Tibial nerve (tissue), 4 donors: ENCODE measurements around the gene AKAP6.

Experiments
- EP300 ChIP-seq, 2 donors: sonication (generic); formaldehyde crosslinking; IDR thresholded peaks; one replicate each; pipeline ENCODE4 v1.6.1; 2017; ENCODE audit warnings: antibody characterized with exemption in 2 of 2, mild to moderate bottlenecking in 1 of 2
- POLR2A ChIP-seq, 2 donors: fragments of 450-650 bp; IDR thresholded peaks; one replicate each; pipeline ENCODE4 v1.6.1; 2017; ENCODE audit warnings: antibody characterized with exemption in 2 of 2, mild to moderate bottlenecking in 2 of 2, moderate library complexity in 2 of 2
- TF ChIP-seq, protein P1 (sequence below), 5 experiments: fragments of 200-600 bp in 3 of 5; fragments of 450-650 bp in 2 of 5; sonication (generic) in 3 of 5; IDR thresholded peaks; one replicate each; pipeline ENCODE4 v1.5.1; 2016 to 2019; ENCODE audit warnings: antibody characterized with exemption in 5 of 5, mild to moderate bottlenecking in 3 of 5, moderate library complexity in 2 of 5

DNA sequence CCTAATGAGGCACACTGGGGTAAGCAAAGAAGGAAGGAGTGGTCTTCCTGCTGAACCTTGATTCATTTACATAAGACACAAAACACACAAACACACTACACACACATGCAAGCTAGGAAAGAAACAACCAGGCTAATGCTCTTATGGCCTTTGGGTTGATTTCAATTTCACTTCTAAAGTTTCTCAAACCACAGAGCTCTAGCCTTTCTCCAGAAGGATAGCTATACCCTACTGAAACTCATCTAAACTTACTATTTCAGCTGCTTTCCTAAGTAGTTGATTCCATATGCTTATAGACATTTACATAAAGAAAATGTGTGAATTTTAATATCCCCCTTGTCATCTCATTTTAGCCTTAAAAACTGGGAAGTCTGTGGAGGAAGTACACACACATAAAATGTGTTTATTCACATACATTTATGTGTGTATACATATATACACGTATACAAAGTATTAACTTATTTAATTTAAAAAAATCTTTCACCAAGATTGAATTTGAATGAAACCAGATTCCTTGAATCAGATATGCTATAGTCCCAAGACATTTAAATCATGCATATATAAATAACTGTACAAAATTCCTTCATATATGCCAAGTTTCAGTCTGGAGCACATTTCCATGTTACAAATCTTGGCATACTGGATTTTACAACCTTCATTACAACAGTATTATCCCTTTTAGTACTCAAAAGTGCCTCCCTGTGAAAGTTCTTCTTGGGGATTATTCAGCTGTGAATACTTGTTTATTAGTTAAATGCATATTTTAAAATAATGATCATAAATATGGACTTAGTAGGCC is 377.8 kb downstream of the AKAP6 start:
- TF ChIP-seq, protein P1, sequence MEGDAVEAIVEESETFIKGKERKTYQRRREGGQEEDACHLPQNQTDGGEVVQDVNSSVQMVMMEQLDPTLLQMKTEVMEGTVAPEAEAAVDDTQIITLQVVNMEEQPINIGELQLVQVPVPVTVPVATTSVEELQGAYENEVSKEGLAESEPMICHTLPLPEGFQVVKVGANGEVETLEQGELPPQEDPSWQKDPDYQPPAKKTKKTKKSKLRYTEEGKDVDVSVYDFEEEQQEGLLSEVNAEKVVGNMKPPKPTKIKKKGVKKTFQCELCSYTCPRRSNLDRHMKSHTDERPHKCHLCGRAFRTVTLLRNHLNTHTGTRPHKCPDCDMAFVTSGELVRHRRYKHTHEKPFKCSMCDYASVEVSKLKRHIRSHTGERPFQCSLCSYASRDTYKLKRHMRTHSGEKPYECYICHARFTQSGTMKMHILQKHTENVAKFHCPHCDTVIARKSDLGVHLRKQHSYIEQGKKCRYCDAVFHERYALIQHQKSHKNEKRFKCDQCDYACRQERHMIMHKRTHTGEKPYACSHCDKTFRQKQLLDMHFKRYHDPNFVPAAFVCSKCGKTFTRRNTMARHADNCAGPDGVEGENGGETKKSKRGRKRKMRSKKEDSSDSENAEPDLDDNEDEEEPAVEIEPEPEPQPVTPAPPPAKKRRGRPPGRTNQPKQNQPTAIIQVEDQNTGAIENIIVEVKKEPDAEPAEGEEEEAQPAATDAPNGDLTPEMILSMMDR (IDR thresholded peaks at IDR 0.05) = no peak
- TF ChIP-seq POLR2A (IDR thresholded peaks at IDR 0.05) = no peak
- no peak for TF ChIP-seq EP300 (IDR thresholded peaks at IDR 0.05)
